WTC11 (cell line): ENCODE results near the gene HLA-F. TPM values are rescaled to one million over a fixed set of nuclear protein-coding genes. Genes with fewer than 3 reads are reported as not detected.
A peak's percentile ranks its signal among the peaks of the same experiment; 100 is the strongest.

Experiments
- ATAC-seq: fragments of 200-7000 bp; cut with Tn5 transposase; 2 replicates; pipeline ENCODE4 v1.10.0; 2021; ENCODE audit warnings: mild to moderate bottlenecking, moderate library complexity
- CTCF ChIA-PET: fragments of 300-600 bp; sonication (Branson Sonifier 250); formaldehyde crosslinking; loops from one replicate; lab custom pipeline; 2021; ENCODE audit warnings: antibody characterized with exemption; lab: Charles Lee
- POLR2A ChIA-PET: fragments of 350-600 bp; sonication (Branson Sonifier 250); formaldehyde crosslinking; loops from one replicate; lab custom pipeline; 2021; ENCODE audit warnings: antibody characterized with exemption; lab: Charles Lee
- DNase-seq: peaks from one replicate; pipeline ENCODE4 v3.0.0; 2021; ENCODE audit warnings: low spot score
- H3K27ac Mint-ChIP-seq: 2 replicates; pipeline ENCODE4 v1.8.0; 2021; ENCODE audit warnings: mixed read lengths
- H3K27me3 Mint-ChIP-seq: 2 replicates; pipeline ENCODE4 v1.8.0; 2021; ENCODE audit warnings: low read depth, mild to moderate bottlenecking, moderate library complexity, mixed read lengths
- H3K36me3 Mint-ChIP-seq: 2 replicates; pipeline ENCODE4 v1.8.0; 2021; ENCODE audit warnings: mixed read lengths
- H3K4me1 Mint-ChIP-seq: 2 replicates; pipeline ENCODE4 v1.8.0; 2022; ENCODE audit warnings: mixed read lengths
- H3K4me3 Mint-ChIP-seq: 2 replicates; pipeline ENCODE4 v1.8.0; 2021; ENCODE audit warnings: mild to moderate bottlenecking, moderate library complexity, mixed read lengths
- H3K9me3 Mint-ChIP-seq: 2 replicates; pipeline ENCODE4 v1.8.0; 2021; ENCODE audit warnings: mixed read lengths
- ATF3 ChIP-seq: sonication (generic); formaldehyde crosslinking; conservative IDR thresholded peaks from 2 replicates; pipeline ENCODE4 v1.8.1; 2022; ENCODE audit warnings: mild to moderate bottlenecking, missing genetic modification reagents
- CBFB ChIP-seq: sonication (generic); formaldehyde crosslinking; IDR thresholded peaks from 2 replicates; pipeline ENCODE4 v1.8.1; 2022; ENCODE audit warnings: mild to moderate bottlenecking, low read depth, missing genetic modification reagents
- CDX4 ChIP-seq: fragments of 250-450 bp; sonication (Bioruptor Pico); IDR thresholded peaks from 2 replicates; pipeline ENCODE4 v1.9.0; 2021; ENCODE audit warnings: moderate library complexity, mild to moderate bottlenecking, inconsistent platforms, borderline replicate concordance
- ELF4 ChIP-seq: sonication (generic); formaldehyde crosslinking; IDR thresholded peaks from 2 replicates; pipeline ENCODE4 v1.8.1; 2022; ENCODE audit warnings: low read depth, mild to moderate bottlenecking, moderate library complexity, missing genetic modification reagents
- FOXK1 ChIP-seq: sonication (generic); formaldehyde crosslinking; IDR thresholded peaks from 2 replicates; pipeline ENCODE4 v1.8.0; 2022; ENCODE audit warnings: mild to moderate bottlenecking, moderate library complexity, missing genetic modification reagents
- GRHL2 ChIP-seq: fragments of 250-450 bp; sonication (Bioruptor Pico); IDR thresholded peaks from 2 replicates; pipeline ENCODE4 v1.8.0; 2022; ENCODE audit warnings: mild to moderate bottlenecking, moderate library complexity; ENCODE audit not compliant: insufficient replicate concordance, severe bottlenecking
- HMGXB4 ChIP-seq: sonication (generic); formaldehyde crosslinking; IDR thresholded peaks from 2 replicates; pipeline ENCODE4 v1.8.1; 2023; ENCODE audit warnings: mild to moderate bottlenecking, moderate library complexity, missing genetic modification reagents
- IRF2 ChIP-seq: sonication (generic); formaldehyde crosslinking; IDR thresholded peaks from 2 replicates; pipeline ENCODE4 v1.8.0; 2022; ENCODE audit warnings: low read depth, missing genetic modification reagents, borderline replicate concordance
- NFYB ChIP-seq: sonication (generic); formaldehyde crosslinking; conservative IDR thresholded peaks from 2 replicates; pipeline ENCODE4 v1.8.0; 2022; ENCODE audit warnings: low read depth, missing genetic modification reagents
- OVOL2 ChIP-seq: fragments of 250-450 bp; sonication (Bioruptor Pico); IDR thresholded peaks from 2 replicates; pipeline ENCODE4 v1.9.0; 2021; ENCODE audit warnings: mild to moderate bottlenecking, borderline replicate concordance
- PRRX2 ChIP-seq: fragments of 250-450 bp; sonication (Bioruptor Pico); IDR thresholded peaks from 2 replicates; pipeline ENCODE4 v1.8.0; 2021; ENCODE audit warnings: mild to moderate bottlenecking
- SMAD4 ChIP-seq: sonication (generic); formaldehyde crosslinking; IDR thresholded peaks from 2 replicates; pipeline ENCODE4 v1.8.0; 2022; ENCODE audit warnings: mild to moderate bottlenecking, missing genetic modification reagents
- USF2 ChIP-seq: sonication (generic); formaldehyde crosslinking; IDR thresholded peaks from 2 replicates; pipeline ENCODE4 v1.8.1; 2023; ENCODE audit warnings: mild to moderate bottlenecking, missing genetic modification reagents, moderate library complexity
- ZNF219 ChIP-seq: sonication (generic); formaldehyde crosslinking; IDR thresholded peaks from 2 replicates; pipeline ENCODE4 v1.8.0; 2023; ENCODE audit warnings: missing genetic modification reagents, mild to moderate bottlenecking, borderline replicate concordance
- ZNF416 ChIP-seq: fragments of 250-450 bp; sonication (Bioruptor Pico); IDR thresholded peaks from 2 replicates; pipeline ENCODE4 v1.9.0; 2021; ENCODE audit warnings: mild to moderate bottlenecking, inconsistent platforms
- ZNF423 ChIP-seq: fragments of 250-450 bp; sonication (Bioruptor Pico); IDR thresholded peaks from 2 replicates; pipeline ENCODE4 v2.1.2; 2022; ENCODE audit warnings: mild to moderate bottlenecking, moderate library complexity
- ZNF671 ChIP-seq: fragments of 250-450 bp; sonication (Bioruptor Pico); IDR thresholded peaks from 2 replicates; pipeline ENCODE4 v1.8.0; 2021; ENCODE audit warnings: mild to moderate bottlenecking
- total RNA-seq: library from RNA; stranded (reverse); gene quantifications from 3 replicates; pipeline ENCODE4 v1.2.3, GENCODE V29; 2021
- TF ChIP-seq, protein P1 (sequence below): sonication (generic); formaldehyde crosslinking; IDR thresholded peaks from 2 replicates; pipeline ENCODE4 v1.8.1; 2022; ENCODE audit warnings: mild to moderate bottlenecking, missing genetic modification reagents, moderate library complexity, borderline replicate concordance

The HLA-F gene
- total RNA-seq, 1 experiment from 2014 or later: 7.5 TPM

- DNase-seq: no peak
- TF ChIP-seq HMGXB4 (CRISPR knock-in tag) (no peak), ELF4 (CRISPR knock-in tag) (no peak), USF2 (CRISPR knock-in tag) (no peak), NFYB (CRISPR knock-in tag) (no peak), ATF3 (no peak), CDX4 (CRISPR knock-in tag) (no peak), ZNF416 (CRISPR knock-in tag) (no peak), IRF2 (CRISPR knock-in tag) (no peak), CBFB (CRISPR knock-in tag) (no peak), SMAD4 (CRISPR knock-in tag) (no peak), OVOL2 (no peak), ZNF219 (CRISPR knock-in tag) (no peak), ZNF671 (CRISPR knock-in tag) (no peak), GRHL2 (no peak), FOXK1 (no peak), PRRX2 (CRISPR knock-in tag) (no peak)
- TF ChIP-seq, protein P1, sequence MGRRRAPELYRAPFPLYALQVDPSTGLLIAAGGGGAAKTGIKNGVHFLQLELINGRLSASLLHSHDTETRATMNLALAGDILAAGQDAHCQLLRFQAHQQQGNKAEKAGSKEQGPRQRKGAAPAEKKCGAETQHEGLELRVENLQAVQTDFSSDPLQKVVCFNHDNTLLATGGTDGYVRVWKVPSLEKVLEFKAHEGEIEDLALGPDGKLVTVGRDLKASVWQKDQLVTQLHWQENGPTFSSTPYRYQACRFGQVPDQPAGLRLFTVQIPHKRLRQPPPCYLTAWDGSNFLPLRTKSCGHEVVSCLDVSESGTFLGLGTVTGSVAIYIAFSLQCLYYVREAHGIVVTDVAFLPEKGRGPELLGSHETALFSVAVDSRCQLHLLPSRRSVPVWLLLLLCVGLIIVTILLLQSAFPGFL: no peak
- TF ChIP-seq, all 79 proteins: peak for 0
- no peak for ATAC-seq
- peaks cover 24% of the 10 kb centered on the region for H3K27me3 Mint-ChIP-seq
- no peak overlapping the region for H3K4me3 Mint-ChIP-seq
- POLR2A ChIA-PET: no interaction called here
- H3K36me3 Mint-ChIP-seq: no peaks in the 10 kb centered on the region
- H3K9me3 Mint-ChIP-seq: peaks cover 4% of the 10 kb centered on the region; the same call in 1 of the 2 replicates
- CTCF ChIA-PET: interaction anchor here (0.7 to 2.3 kb wide), 3 partner anchors 45 to 93 kb away, joined by 3 to 8 read pairs (median 3); no protein-coding TSS in a partner anchor
- no peak overlapping the region for H3K27ac Mint-ChIP-seq
- H3K4me1 Mint-ChIP-seq: no peaks in the 10 kb centered on the region
Observed at GRCh38 chr6:29741592-29741991, 18.4 kb downstream of the HLA-F start.

DNA sequence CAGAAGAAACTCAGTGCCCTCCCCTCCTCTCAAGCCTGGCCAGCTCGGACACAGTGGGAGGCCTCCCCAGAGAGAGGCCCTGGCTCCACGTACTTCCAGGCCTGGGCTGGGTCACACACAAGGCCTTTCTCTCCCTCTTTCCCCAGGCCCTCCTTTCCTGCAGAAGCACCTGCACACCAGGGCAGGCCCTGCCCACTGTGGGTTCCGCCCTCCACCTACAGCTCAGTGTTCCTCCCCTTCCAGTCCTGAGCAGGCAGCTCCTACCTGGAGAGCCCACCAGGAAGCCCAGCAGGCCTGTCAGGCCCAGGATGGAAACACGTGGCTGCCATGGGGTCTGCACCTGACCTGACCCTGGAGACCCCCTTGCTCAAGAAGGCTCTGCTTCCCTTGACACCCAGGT, 18.9 kb downstream of the HLA-F start:
- ChIA-PET POLR2A (no interaction called here), CTCF (interaction anchor here (0.7 to 2.3 kb wide), 3 partner anchors 46 to 93 kb away, joined by 3 to 8 read pairs (median 3); no protein-coding TSS in a partner anchor)
- ATAC-seq (no peak), DNase-seq (no peak)
- H3K27ac Mint-ChIP-seq: no peak overlapping the region
- peaks cover 6% of the 10 kb centered on the region; the same call in 1 of the 2 replicates for H3K9me3 Mint-ChIP-seq
- no peaks in the 10 kb centered on the region for H3K36me3 Mint-ChIP-seq
- no peak overlapping the region for H3K4me3 Mint-ChIP-seq
- H3K4me1 Mint-ChIP-seq: no peaks in the 10 kb centered on the region
- TF ChIP-seq ZNF423: peak; percentile 8; the same call in 1 of the 2 replicates
- no peak for TF ChIP-seq USF2 (CRISPR knock-in tag)
- H3K27me3 Mint-ChIP-seq: peaks cover 29% of the 10 kb centered on the region

DNA sequence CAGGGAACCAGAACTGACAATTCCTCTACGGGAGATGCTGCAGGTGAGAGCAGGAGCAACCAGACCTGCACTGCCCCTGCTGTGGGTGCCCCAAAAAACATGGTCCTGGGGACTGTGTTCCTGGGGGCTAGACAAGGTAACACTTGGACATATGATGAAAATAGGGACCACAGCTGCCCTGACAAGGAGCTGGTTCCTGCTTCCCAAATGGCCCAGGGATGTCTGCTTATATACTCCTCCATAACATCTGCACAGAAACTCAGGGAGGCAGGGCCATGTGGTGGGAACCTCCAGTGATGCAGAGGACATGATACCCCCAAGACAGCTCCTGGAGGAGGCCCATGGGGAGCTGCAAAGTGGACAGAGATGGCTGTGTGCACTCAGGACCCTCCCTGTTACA, 19.8 kb downstream of the HLA-F start:
- ChIA-PET POLR2A (no interaction called here), CTCF (interaction anchor here (2.3 kb wide), 1 partner anchor 92 kb away, joined by 8 read pairs; no protein-coding TSS in a partner anchor)
- ATAC-seq (no peak), DNase-seq (no peak)
- H3K27me3 Mint-ChIP-seq: peaks cover 38% of the 10 kb centered on the region
- H3K4me3 Mint-ChIP-seq: no peak overlapping the region
- TF ChIP-seq CBFB (CRISPR knock-in tag): no peak
- peaks cover 7% of the 10 kb centered on the region for H3K4me1 Mint-ChIP-seq
- peaks cover 6% of the 10 kb centered on the region; the same call in 1 of the 2 replicates for H3K9me3 Mint-ChIP-seq
- no peaks in the 10 kb centered on the region for H3K36me3 Mint-ChIP-seq
- H3K27ac Mint-ChIP-seq: no peak overlapping the region
